CD4-positive, alpha-beta T cell treated with Interferon alpha-2 for 1 hour (primary cell): ENCODE results near the gene PDE4A.
A peak's percentile ranks its signal among the peaks of the same experiment; 100 is the strongest.

ENCODE experiments used
- DNase-seq, 2 donors: peaks; one replicate each; pipeline ENCODE4 v3.0.0-alpha.2; 2020 to 2022

The PDE4A gene

DNA sequence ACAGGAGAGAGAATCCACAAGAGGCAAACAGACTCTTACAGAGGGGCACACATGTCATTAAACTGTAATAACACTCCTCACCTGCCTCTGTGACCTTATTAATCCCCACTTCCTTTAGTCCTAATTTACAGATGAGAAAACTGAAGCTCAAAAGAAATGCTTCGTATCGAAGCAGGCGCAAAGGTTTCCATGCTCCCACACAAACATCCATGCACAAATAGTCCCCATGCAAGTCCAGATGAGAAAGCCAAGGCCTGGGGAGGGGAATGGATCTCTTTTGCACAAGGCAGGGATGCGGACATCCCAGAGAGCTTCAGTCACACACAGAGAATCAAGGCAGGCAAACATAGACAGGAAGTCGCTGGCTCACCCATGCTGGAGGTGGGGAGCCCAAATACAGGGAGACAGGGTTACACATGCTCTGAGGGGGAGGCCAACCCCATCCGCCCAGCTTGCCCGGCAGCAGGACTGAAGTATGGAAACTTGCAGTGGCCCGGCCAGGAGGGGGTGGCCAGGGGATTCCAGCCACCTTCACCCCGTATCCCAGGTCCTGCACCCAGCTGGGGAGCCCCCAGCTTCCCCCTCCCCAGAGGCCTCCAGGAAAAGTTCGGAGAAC lies 96.4 kb downstream of the PDE4A start:
- DNase-seq = peak in 1 of 2 donors; percentile 28

DNA sequence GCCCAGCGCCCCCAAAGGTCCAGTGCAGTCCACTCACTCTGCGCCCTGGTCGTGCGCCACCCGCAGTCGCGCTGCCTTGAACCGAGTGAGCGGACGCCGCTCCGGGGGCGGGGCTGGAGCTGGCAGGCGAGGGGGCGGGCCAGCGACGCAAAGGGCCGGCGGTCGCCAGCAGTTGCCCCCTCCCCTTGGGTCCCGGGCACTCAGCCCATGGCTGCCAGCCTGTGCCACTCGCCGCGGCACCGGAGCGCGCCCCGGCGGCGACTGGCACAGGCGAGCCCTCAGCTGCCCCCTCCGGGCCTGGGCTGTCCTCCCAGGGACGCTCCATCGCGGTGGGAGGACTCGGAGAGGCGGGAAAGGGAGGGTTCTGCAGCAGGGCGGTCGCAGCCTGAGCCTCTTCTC lies 97.0 kb downstream of the PDE4A start, which contains the start of gene S1PR5:
Gene S1PR5, minus strand, starts transcription at position 87 of the 399 bp plus-strand sequence. CDS start 2,436 bp downstream, outside the sequence.
- peak in 1 of 2 donors; percentile 39 for DNase-seq

DNA sequence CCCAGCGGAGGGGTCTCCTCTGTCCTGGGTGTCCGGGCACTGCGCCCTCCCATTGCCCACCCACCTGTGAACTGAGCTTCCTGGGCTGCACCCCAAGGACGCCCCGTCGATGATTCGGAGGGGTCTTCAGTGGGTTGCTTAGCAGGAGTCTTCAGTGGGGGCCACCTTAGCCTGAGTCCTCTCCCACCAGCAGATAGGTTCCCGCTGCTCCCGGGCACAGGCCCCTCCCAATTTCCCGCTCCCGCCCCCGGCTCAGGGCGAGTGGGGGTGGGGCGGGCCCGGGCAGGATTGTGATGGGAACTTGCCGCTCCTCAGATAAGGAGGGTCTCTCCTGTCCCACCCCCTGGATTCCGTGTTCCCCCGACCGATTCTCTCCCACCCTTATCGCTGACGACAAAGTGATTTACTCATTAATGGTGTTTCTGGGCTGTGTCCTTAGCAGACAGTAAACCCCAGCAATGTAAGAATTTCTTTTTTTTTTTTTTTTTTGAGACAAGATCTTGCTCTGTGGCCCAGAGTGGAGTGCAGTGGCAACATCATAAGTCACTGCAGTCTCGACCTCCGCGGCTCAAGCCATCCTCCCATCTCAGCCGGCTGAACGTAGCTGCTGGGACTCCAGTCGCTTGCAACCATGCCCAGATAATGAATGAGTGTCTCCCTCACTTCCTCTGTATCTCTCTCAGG lies 97.6 kb downstream of the PDE4A start:
- peak in 1 of 2 donors; percentile 38 for DNase-seq

DNA sequence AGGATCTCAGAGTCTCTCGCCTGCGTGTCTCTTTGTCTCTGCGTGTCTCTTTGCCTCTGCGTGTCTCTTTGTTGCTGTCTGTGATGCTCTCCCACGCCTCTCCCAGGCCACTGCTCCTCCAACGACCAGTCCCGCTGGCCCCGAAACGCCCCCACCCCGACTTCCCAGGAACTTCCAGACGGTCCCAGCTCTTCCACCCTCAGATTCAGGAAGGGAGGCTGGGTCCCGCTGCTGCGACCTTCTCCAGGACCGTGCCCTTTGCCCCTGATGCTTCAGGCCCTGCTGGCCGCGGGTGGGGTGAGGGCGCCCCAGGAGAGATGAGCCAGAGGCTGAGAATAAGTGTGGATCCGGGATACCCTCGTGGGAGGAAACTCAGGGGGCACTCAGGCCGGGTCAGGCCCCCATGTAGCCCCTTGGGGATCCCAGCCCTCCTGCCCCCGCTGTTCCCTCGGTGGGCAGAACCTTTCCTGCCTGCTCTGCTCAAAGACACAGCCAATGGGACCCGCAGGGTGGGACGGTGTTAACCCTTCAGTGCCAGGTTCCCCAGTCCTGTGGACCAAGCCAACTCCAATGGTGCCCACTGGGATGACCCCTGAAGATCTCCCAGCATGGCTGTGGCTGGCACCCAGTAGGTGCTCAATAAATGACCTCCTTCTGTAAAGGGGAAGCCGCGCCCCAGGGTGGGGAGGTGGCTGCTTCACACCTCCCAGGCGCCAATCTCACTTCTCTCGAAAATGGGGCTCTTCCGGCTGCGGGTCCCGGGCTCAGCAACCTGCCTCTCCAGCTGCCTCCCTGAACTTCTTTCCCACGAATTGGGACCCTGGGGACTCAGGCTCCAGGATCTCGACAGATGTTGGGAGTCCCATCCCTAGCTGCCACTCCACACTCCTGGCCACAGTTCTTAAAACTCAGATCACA lies 98.4 kb downstream of the PDE4A start:
- DNase-seq = peak; percentile 26 to 49
